ENCODE results near the gene MFSD6. TPM values are rescaled to one million over a fixed set of nuclear protein-coding genes. Genes with fewer than 3 reads are reported as not detected.

The MFSD6 gene
- total RNA-seq, 2 donors from 2014 or later = 1.2 to 3.2 TPM

GRCh38 chr2:190360965-190361364, 47.2 kb upstream of the MFSD6 start:
- no peak for TF ChIP-seq CTCF (conservative IDR thresholded peaks at IDR 0.05)
- Histone ChIP-seq H3K9me3 (ENCODE audit: control insufficient read depth, low read length) (no peaks in the 10 kb centered on the region), H3K27me3 (ENCODE audit: control insufficient read depth, insufficient read depth, low read length, poor library complexity, severe bottlenecking) (peaks cover under 1% of the 10 kb centered on the region), H3K36me3 (ENCODE audit: control insufficient read depth, insufficient read depth, low read length) (no peaks in the 10 kb centered on the region), H3K4me1 (ENCODE audit: control insufficient read depth, insufficient read depth, low read length) (no peaks in the 10 kb centered on the region), H3K4me3 (ENCODE audit: low read length) (no peak overlapping the region), H3K27ac (ENCODE audit: low read depth, low read length) (no peak overlapping the region), H3K9ac (ENCODE audit: extremely low read depth, low read length, poor library complexity, severe bottlenecking) (no peak overlapping the region)
- H3K4me1 Mint-ChIP-seq = peaks cover 4% of the 10 kb centered on the region
- H3K27me3 Mint-ChIP-seq (ENCODE audit: insufficient read depth) = no peaks in the 10 kb centered on the region
- no peak overlapping the region for H3K4me3 Mint-ChIP-seq
- H3K9me3 Mint-ChIP-seq = no peaks in the 10 kb centered on the region
- no peak for DNase-seq
- H3K27ac Mint-ChIP-seq = no peak overlapping the region
- WGBS, 2 experiments (ENCODE audit: insufficient coverage in 1 of 2, insufficient read length in 1 of 2) = 88% methylated on average over 3 of the region's 3 CpGs; no CpG with 5 or more reads in 1 of the 2 experiments
- H3K36me3 Mint-ChIP-seq (ENCODE audit: low read depth) = no peaks in the 10 kb centered on the region

- H3K9ac ChIP-seq (ENCODE audit: extremely low read depth, low read length, poor library complexity, severe bottlenecking) = no peak overlapping the region
- 67% methylated on average over 2 of the region's 2 CpGs; no CpG with 5 or more reads in 1 of the 2 experiments for WGBS, 2 experiments (ENCODE audit: insufficient coverage in 1 of 2, insufficient read length in 1 of 2)
- Mint-ChIP-seq H3K4me3 (no peak overlapping the region), H3K27me3 (ENCODE audit: insufficient read depth) (no peaks in the 10 kb centered on the region), H3K4me1 (no peaks in the 10 kb centered on the region), H3K9me3 (no peaks in the 10 kb centered on the region), H3K36me3 (ENCODE audit: low read depth) (no peaks in the 10 kb centered on the region), H3K27ac (no peak overlapping the region)
- no peak overlapping the region for H3K27ac ChIP-seq (ENCODE audit: low read depth, low read length)
- H3K4me1 ChIP-seq (ENCODE audit: control insufficient read depth, insufficient read depth, low read length) = no peaks in the 10 kb centered on the region
- H3K27me3 ChIP-seq (ENCODE audit: control insufficient read depth, insufficient read depth, low read length, poor library complexity, severe bottlenecking) = peaks cover 7% of the 10 kb centered on the region
- TF ChIP-seq CTCF (conservative IDR thresholded peaks at IDR 0.05) = no peak
- H3K36me3 ChIP-seq (ENCODE audit: control insufficient read depth, insufficient read depth, low read length) = no peaks in the 10 kb centered on the region
- DNase-seq = no peak
- no peaks in the 10 kb centered on the region for H3K9me3 ChIP-seq (ENCODE audit: control insufficient read depth, low read length)
- H3K4me3 ChIP-seq (ENCODE audit: low read length) = no peak overlapping the region
Observed at GRCh38 chr2:190361572-190361971, 46.6 kb upstream of the MFSD6 start.

GRCh38 chr2:190362894-190363293, 45.3 kb upstream of the MFSD6 start:
- H3K36me3 Mint-ChIP-seq (ENCODE audit: low read depth) = no peaks in the 10 kb centered on the region
- H3K36me3 ChIP-seq (ENCODE audit: control insufficient read depth, insufficient read depth, low read length) = no peaks in the 10 kb centered on the region
- WGBS, 2 experiments (ENCODE audit: insufficient coverage in 1 of 2, insufficient read length in 1 of 2) = 93 to 100% methylated on average over 1 of the region's 1 CpG
- no peak overlapping the region for H3K9ac ChIP-seq (ENCODE audit: extremely low read depth, low read length, poor library complexity, severe bottlenecking)
- H3K4me3 ChIP-seq (ENCODE audit: low read length) = no peak overlapping the region
- DNase-seq = no peak
- H3K4me1 Mint-ChIP-seq = no peaks in the 10 kb centered on the region
- H3K27me3 Mint-ChIP-seq (ENCODE audit: insufficient read depth) = no peaks in the 10 kb centered on the region
- H3K4me1 ChIP-seq (ENCODE audit: control insufficient read depth, insufficient read depth, low read length) = no peaks in the 10 kb centered on the region
- no peaks in the 10 kb centered on the region for H3K9me3 Mint-ChIP-seq
- H3K4me3 Mint-ChIP-seq = no peak overlapping the region
- no peak overlapping the region for H3K27ac ChIP-seq (ENCODE audit: low read depth, low read length)
- no peak overlapping the region for H3K27ac Mint-ChIP-seq
- TF ChIP-seq CTCF (conservative IDR thresholded peaks at IDR 0.05) = no peak
- H3K27me3 ChIP-seq (ENCODE audit: control insufficient read depth, insufficient read depth, low read length, poor library complexity, severe bottlenecking) = peaks cover 7% of the 10 kb centered on the region
- no peaks in the 10 kb centered on the region for H3K9me3 ChIP-seq (ENCODE audit: control insufficient read depth, low read length)
